Central memory CD8-positive, alpha-beta T cell (primary cell): Measurements from ENCODE around the gene STAT6.
"Not testable (repeated sequence)": the region's sequence is repeated elsewhere in the genome, so short reads cannot be mapped to it uniquely, and the experiment has no call there.

Experiments used
- ATAC-seq: fragments of 150-1000 bp; cut with Tn5 transposase; replicated peaks from 2 replicates; pipeline ENCODE4 v1.10.0; 2022; ENCODE audit warnings: mild to moderate bottlenecking, moderate FRiP score, moderate number of reproducible peaks; ENCODE audit not compliant: poor library complexity, severe bottlenecking; ENCODE audit errors: extremely low read depth
- DNase-seq, 2 donors: peaks; one replicate each; pipeline ENCODE4 v3.0.0; 2021; ENCODE audit warnings: low spot score in 2 of 2
- H3K27ac Mint-ChIP-seq: one replicate; pipeline ENCODE4 v1.8.0; 2022; ENCODE audit warnings: low read depth, mild to moderate bottlenecking, moderate library complexity, mixed read lengths
- H3K27me3 Mint-ChIP-seq: one replicate; pipeline ENCODE4 v1.8.0; 2022; ENCODE audit warnings: mixed read lengths
- H3K36me3 Mint-ChIP-seq: one replicate; pipeline ENCODE4 v1.8.0; 2022; ENCODE audit warnings: mild to moderate bottlenecking, moderate library complexity, mixed read lengths; ENCODE audit not compliant: insufficient read depth
- H3K4me1 Mint-ChIP-seq: one replicate; pipeline ENCODE4 v1.8.0; 2022; ENCODE audit warnings: mixed read lengths
- H3K4me3 Mint-ChIP-seq: one replicate; pipeline ENCODE4 v1.8.0; 2022; ENCODE audit warnings: mild to moderate bottlenecking, moderate library complexity, mixed read lengths
- H3K9me3 Mint-ChIP-seq: one replicate; pipeline ENCODE4 v1.8.0; 2022; ENCODE audit warnings: mixed read lengths

STAT6 gene

DNA sequence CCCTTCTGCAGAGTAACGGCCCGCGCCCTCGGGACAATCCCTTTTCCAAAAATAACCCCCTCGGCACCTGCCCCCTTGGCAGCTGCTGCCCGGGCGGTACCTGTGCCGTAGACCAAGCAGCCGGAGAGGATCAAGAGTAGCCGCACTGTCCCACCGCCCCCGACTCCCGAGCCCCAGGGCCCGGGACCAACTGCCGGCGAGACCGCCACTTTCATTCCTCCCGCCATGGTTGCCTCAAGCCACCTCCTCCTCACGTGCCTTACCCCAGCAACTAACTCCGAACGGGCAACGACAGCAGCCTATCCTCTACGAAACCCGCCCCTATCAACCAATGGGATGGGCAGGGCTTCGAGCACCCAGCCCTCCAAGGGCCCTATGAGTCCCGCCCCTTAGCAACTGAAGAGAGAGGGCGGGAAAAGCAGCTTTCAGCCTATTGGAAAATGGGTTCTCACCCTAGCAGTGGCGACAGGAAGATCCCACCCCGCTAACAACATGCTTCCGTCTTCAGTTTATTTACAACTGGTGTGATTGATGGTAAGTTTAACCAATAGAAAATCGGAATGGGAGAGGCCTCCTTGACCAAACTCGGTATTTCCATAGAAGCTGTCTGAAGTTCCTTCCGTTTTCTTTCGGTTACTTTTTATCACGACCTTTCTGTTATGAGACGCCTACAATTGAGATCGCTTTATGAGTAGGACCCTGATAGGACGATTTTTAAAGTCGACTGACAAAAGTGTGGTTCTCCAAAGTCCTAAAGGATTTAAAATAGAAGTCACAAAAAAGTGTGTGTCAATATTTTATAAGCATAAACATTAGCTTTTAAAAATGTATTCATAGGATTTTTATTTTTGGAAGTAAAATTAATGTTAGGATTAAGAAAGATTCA lies 32.4 kb downstream of the STAT6 start, which contains the start of gene NEMP1:
TSS of gene NEMP1 (minus strand) at position 273 of the 886 bp plus-strand sequence. CDS start at position 227, 46 bp downstream.
- peak within 1 kb of the TSS; percentile 98 for H3K4me3 Mint-ChIP-seq
- ATAC-seq (peak; percentile 98), DNase-seq (peak; percentile 75 to 98)
- no peaks in the 10 kb centered on the region for H3K27me3 Mint-ChIP-seq
- H3K27ac Mint-ChIP-seq: peak within 1 kb of the TSS; percentile 90
- H3K4me1 Mint-ChIP-seq: peaks cover 13% of the 10 kb centered on the region
- no peaks in the 10 kb centered on the region for H3K9me3 Mint-ChIP-seq
- peaks cover 16% of the 10 kb centered on the region for H3K36me3 Mint-ChIP-seq

DNA sequence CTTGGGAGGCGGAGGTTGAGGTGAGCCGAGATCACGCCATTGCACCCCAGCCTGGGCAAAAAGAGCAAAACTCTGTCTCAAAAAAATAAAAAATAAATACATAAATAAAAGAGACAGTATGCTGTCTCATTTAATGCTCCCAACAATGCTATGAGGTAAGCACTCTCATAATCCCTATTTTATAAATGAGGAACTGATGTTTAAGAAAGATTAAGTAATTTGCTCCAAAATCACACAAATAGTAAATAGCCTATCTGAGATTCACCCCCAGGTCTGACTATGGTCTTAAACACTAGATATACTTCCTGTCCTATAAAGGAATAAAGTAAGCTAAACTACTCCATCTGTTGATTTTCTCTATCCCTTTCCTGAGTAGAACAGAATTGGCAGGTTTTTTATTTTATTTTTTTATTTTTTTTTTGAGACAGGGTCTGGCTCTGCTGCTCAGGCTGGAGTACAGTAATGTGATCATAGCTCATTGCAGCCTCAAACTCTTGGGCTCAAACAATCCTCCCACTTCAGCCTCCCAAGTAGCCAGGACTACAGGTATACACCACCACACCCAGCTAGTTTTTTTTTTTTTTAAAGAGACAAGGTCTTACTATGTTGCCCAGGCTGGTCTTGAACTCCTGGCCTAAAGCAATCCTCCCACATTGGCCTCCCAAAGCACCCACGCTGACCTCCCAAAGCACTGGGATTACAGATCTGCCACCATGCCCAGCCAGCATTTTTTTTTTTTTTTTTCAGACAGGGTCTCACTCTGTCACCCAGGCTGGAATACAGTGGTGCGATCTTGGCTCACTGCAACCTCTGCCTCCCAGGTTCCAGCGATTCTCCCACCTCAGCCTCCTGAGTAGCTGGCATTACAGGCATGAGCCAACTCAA lies 37.4 kb downstream of the STAT6 start:
- H3K4me3 Mint-ChIP-seq, DNase-seq, H3K9me3 Mint-ChIP-seq, H3K27ac Mint-ChIP-seq, ATAC-seq, H3K27me3 Mint-ChIP-seq: not testable (repeated sequence)
- Mint-ChIP-seq H3K4me1 (peaks cover 22% of the 10 kb centered on the region), H3K36me3 (peaks cover 22% of the 10 kb centered on the region)

DNA sequence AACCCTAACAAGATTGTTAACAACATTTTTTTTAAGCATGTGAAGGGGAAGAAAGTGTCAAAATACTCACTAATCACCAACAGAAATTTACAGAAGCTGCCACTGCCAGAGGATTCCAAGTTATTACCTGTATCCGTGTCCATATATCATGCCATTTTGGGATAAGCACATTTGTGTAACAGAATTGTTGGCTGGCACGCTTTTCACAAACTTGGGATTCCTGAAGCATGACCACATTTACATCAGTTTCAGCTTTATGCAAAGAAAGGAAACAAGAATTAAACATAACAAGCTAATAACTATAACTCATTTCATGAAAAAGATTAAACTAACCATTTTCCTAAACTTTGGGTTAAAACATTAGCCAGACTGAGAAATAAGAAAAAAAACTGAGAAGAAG lies 38.5 kb downstream of the STAT6 start:
- H3K27ac Mint-ChIP-seq: peak overlapping the region; percentile 41
- H3K4me3 Mint-ChIP-seq: no peak overlapping the region
- ATAC-seq: no peak
- H3K27me3 Mint-ChIP-seq: no peaks in the 10 kb centered on the region
- H3K9me3 Mint-ChIP-seq: no peaks in the 10 kb centered on the region
- peaks cover 16% of the 10 kb centered on the region for H3K4me1 Mint-ChIP-seq
- H3K36me3 Mint-ChIP-seq: peaks cover 17% of the 10 kb centered on the region
- DNase-seq: no peak

DNA sequence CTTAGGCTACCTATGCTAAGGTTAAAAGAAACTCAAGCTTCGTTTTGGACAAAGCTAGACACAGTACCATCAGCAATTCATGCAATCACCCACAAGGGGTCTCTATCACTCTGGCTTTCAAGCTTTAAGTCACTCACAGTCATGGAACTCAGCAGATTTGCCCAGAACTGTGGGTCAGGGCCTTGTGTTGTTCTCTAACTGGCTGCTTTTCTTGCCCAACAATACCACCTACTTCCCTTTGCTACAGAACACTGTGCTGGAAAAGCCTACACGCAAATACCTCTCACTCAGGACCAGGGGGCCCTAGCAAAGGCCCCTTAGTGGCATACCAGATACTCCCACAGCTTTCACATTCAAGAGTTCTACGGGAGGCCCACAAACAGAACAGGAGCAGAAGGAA lies 41.6 kb downstream of the STAT6 start:
- H3K9me3 Mint-ChIP-seq: no peaks in the 10 kb centered on the region
- peak overlapping the region; percentile 17 for H3K27ac Mint-ChIP-seq
- peaks cover 17% of the 10 kb centered on the region for H3K4me1 Mint-ChIP-seq
- peaks cover 12% of the 10 kb centered on the region for H3K36me3 Mint-ChIP-seq
- no peaks in the 10 kb centered on the region for H3K27me3 Mint-ChIP-seq
- H3K4me3 Mint-ChIP-seq: no peak overlapping the region
- ATAC-seq (peak; percentile 96), DNase-seq (peak; percentile 34 to 59)

DNA sequence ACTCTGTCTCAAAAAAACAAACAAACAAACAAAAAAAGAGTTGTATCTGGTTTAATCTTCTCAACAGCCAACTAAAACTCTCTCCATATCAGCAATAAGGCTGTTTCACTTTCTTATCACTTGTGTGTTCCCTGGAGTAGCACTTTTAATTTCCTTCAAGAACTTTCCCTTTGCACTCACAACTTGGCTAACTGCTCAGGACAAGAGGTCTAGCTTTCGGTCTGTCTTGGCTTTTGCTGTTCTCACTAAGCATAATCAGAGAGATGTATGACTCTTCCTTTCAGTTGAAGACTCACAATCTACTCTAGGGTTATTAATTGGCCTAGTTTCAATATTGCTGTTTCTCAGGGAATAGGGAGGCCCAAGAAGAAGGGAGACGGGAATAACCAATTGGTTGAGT lies 44.9 kb downstream of the STAT6 start:
- peaks cover 6% of the 10 kb centered on the region for H3K36me3 Mint-ChIP-seq
- H3K9me3 Mint-ChIP-seq: no peaks in the 10 kb centered on the region
- DNase-seq (no peak), ATAC-seq (no peak)
- H3K27ac Mint-ChIP-seq: peak overlapping the region; percentile 61
- no peaks in the 10 kb centered on the region for H3K27me3 Mint-ChIP-seq
- no peak overlapping the region for H3K4me3 Mint-ChIP-seq
- peaks cover 20% of the 10 kb centered on the region for H3K4me1 Mint-ChIP-seq

DNA sequence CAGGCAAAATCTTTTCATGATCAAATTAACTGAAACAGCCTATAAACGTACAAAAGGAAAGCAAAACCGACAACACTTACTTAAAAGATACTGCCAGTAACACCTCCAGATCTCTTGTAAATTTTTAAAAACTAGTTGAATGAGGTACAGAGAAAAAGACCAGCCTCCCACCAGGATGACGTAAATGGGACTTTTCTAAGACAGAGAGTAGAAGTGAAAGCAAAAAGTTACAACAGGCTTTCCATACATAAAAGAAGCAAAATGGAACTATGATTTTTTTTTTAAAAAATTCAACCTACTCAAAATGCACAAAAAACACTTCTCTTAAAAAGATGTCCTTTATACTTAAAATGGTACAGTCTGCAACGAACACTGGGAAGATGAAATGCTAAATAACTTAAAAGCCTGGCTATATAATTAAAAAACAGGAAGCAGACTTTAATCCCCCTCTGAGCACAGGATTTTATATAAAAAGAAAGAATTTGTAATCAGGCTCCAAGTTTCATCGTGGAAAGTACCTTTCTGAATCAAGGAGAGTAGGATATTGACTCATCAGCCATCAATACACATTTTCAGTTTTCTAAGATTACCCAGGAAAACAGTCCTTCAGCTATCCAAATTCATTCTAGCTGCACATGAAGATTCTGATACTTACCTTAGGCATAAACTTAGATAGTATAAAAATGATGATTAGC lies 47.0 kb downstream of the STAT6 start:
- peak overlapping the region; percentile 98 for H3K27ac Mint-ChIP-seq
- ATAC-seq: peak; percentile 100
- DNase-seq: peak in 1 of 2 donors; percentile 53
- H3K27me3 Mint-ChIP-seq: no peaks in the 10 kb centered on the region
- H3K4me3 Mint-ChIP-seq: peak overlapping the region; percentile 68
- no peaks in the 10 kb centered on the region for H3K9me3 Mint-ChIP-seq
- peaks cover 11% of the 10 kb centered on the region for H3K4me1 Mint-ChIP-seq
- peaks cover 4% of the 10 kb centered on the region for H3K36me3 Mint-ChIP-seq

DNA sequence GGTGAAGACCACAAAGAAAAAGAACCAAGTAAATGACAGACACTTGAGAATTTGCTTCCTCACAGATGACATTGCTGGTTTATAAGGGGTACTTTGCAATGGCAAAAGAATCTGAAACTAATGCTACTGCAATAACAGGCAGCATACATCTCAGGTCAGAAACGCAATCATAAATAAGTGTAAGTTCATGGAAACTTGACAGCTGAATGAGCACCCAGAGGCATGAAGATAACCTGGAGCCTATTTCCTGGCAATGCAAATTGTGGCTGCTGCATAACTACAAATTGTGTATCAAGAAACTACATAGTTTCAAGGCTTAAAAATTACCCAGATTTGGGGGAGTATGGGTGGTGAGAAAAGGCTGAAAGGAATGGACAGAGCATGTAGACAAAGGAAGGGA lies 52.7 kb downstream of the STAT6 start:
- Mint-ChIP-seq H3K4me3 (no peak overlapping the region), H3K27ac (no peak overlapping the region), H3K36me3 (peaks cover 9% of the 10 kb centered on the region), H3K4me1 (no peaks in the 10 kb centered on the region), H3K27me3 (no peaks in the 10 kb centered on the region), H3K9me3 (no peaks in the 10 kb centered on the region)
- ATAC-seq (no peak), DNase-seq (no peak)

DNA sequence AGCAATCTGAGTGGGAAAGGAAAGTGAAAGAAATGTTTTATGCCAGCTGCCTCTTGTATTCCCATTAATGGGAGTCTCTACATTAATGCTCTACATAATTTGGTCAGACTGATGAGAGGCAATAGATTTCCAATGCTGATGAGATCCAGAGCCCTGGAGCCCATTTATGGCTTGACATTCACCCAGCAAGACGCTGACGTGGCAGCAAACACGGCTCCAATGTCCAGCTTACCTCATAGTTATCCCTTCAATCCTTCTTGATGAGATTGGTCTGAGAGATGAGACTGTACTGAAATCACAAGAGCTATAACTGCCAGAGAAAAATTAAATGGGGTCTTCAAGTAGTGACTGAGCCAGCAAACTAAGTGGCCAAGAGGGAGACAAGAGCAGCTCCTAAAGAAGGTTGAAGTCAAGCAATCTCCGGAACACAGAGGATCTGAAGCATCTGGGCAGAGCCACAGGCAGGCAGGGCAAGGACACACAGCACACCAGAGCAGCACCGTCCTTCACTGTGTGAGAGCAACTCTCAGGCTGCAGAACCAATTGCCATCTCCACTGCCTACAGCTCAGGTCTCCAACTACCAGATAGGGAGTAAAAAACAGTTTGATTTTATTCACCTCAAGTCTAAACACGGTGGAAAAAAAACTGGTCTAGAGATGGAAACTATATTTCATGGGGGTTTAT lies 54.0 kb downstream of the STAT6 start:
- Mint-ChIP-seq H3K27me3 (no peaks in the 10 kb centered on the region), H3K4me3 (no peak overlapping the region), H3K36me3 (peaks cover 9% of the 10 kb centered on the region), H3K9me3 (no peaks in the 10 kb centered on the region), H3K4me1 (no peaks in the 10 kb centered on the region), H3K27ac (peak overlapping the region; percentile 62)
- no peak for ATAC-seq
- DNase-seq: no peak

DNA sequence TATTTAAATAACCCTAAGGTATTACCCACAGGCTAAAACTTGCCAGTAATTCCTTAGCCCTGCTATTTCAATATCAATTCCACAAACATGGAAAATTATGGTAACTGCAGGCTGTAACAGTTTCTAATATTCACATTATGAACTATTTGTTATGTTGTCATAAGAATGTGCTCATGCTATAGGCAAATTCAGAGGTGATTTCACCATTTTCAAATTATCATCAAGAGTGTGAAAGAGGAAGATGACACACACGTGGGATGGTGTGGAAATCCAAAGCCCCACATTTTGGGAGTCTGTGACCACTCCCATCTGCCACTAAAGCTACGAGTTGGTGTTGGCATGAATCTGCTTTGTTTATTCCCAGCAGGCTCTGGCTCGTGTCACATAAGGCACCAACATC lies 55.3 kb downstream of the STAT6 start:
- H3K27me3 Mint-ChIP-seq: no peaks in the 10 kb centered on the region
- ATAC-seq: no peak
- H3K9me3 Mint-ChIP-seq: no peaks in the 10 kb centered on the region
- H3K27ac Mint-ChIP-seq: no peak overlapping the region
- DNase-seq: no peak
- H3K4me1 Mint-ChIP-seq: peaks cover 6% of the 10 kb centered on the region
- no peak overlapping the region for H3K4me3 Mint-ChIP-seq
- H3K36me3 Mint-ChIP-seq: peaks cover 9% of the 10 kb centered on the region

DNA sequence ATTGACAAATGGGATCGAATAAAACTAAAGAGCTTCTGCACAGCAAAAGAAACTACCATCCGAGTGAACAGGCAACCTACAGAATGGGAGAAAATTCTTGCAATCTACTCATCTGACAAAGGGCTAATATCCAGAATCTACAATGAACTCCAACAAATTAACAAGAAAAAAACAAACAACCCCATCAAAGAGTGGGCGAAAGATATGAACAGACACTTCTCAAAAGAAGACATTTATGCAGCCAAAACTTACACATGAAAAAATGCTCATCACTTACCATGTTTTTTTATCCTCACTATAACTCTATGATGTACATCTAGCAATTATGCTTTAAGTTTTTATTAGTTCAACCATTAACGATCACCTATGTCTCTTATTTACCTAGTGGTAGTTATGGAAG lies 57.3 kb downstream of the STAT6 start:
- not testable (repeated sequence) for H3K4me1 Mint-ChIP-seq, ATAC-seq, H3K9me3 Mint-ChIP-seq, H3K36me3 Mint-ChIP-seq, DNase-seq, H3K4me3 Mint-ChIP-seq, H3K27me3 Mint-ChIP-seq, H3K27ac Mint-ChIP-seq

DNA sequence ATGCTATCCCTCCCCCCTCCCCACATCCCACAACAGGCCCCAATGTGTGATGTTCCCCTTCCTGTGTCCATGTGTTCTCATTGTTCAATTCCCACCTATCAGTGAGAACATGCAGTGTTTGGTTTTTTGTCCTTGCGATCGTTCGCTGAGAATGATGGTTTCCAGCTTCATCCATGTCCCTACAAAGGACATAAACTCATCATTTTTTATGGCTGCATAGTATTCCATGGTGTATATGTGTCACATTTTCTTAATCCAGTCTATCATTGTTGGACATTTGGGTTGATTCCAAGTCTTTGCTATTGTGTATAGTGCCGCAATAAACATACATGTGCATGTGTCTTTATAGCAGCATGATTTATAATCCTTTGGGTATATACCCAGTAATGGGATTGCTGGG lies 58.0 kb downstream of the STAT6 start:
- peaks cover 15% of the 10 kb centered on the region for H3K4me1 Mint-ChIP-seq
- ATAC-seq, H3K9me3 Mint-ChIP-seq, H3K4me3 Mint-ChIP-seq, DNase-seq, H3K36me3 Mint-ChIP-seq, H3K27me3 Mint-ChIP-seq, H3K27ac Mint-ChIP-seq: not testable (repeated sequence)

DNA sequence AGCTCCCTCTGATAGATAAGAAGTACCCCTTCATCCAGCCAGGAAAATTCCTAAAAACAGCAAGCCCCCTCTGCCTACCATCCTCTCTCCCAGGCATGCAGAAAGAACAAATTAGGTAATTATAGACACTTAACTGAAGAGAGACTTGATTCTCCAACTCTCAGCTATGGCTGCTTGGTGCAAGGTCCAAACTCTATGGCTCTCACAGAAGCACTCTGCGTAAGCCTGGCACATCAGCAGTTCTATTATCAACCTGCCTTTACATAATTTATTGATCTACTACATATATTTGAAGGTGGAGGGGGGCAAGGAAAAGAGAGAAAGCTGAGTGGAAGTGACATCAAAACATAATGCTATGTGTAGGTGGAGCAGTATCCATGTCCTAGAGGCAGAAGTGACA lies 60.2 kb downstream of the STAT6 start:
- Mint-ChIP-seq H3K27me3 (no peaks in the 10 kb centered on the region), H3K9me3 (no peaks in the 10 kb centered on the region), H3K36me3 (no peaks in the 10 kb centered on the region), H3K4me1 (peaks cover 36% of the 10 kb centered on the region), H3K27ac (no peak overlapping the region), H3K4me3 (no peak overlapping the region)
- DNase-seq (no peak), ATAC-seq (no peak)
